OCI-LY1 (cell line): ENCODE results near the gene CCDC93.

Experiments
- CTCF ChIP-seq: fragments of 200-600 bp; sonication (generic), shearing (Covaris generic); IDR thresholded peaks from 2 replicates; pipeline ENCODE4 v1.5.1; 2017; ENCODE audit warnings: mild to moderate bottlenecking, antibody characterized with exemption, low read length, moderate library complexity, mixed read lengths
- EZH2 ChIP-seq: fragments of 200-600 bp; sonication (generic), shearing (Covaris generic); IDR thresholded peaks from 2 replicates; pipeline ENCODE4 v1.8.0; 2017; ENCODE audit warnings: borderline replicate concordance, mixed run types, mild to moderate bottlenecking, antibody characterized with exemption, low read length, moderate library complexity, mixed read lengths

- no peak for TF ChIP-seq EZH2
- no peak for TF ChIP-seq CTCF
Measured at GRCh38 chr2:118019821-118020220, 6.0 kb upstream of the CCDC93 start.
